ENCODE measurements around the gene TMEM221.

DNA sequence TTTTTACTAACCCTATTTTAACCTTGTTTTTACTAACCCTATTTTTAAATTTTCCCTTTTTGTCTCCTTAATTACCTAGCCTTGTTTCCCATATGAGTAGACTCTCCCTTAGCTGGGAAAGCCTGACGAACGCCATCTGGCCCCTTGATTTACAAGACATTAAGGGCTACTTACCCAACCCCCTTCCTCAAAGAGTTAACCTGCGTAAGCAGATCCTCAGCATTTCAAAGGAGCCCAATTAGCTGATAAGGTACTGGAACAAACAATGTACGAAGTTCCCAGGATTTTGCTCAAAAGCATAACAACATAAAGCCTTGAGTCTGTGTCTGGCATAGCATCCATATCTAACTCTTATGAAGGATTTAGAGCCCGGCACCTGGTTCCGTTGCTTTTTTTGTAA lies 33.3 kb downstream of the TMEM221 start:
- TF ChIP-seq YY1 (IDR thresholded peaks at IDR 0.05; ENCODE audit: insufficient read depth, insufficient read length) = no peak
- no peak for TF ChIP-seq SUZ12 (IDR thresholded peaks at IDR 0.05; ENCODE audit: extremely low read depth, insufficient read depth, insufficient read length)
